ENCODE data around the gene SLC12A8. TPM values are rescaled to one million over a fixed set of nuclear protein-coding genes. Genes with fewer than 3 reads are reported as not detected.

SLC12A8 gene
- total RNA-seq, 3 donors from 2014 or later = 0.48 to 12.5 (median 9.8) TPM

- TF ChIP-seq POLR2A (IDR thresholded peaks at IDR 0.05) = no peak
- no peak for TF ChIP-seq POLR2AphosphoS5 (IDR thresholded peaks at IDR 0.05)
- TF ChIP-seq CTCF (IDR thresholded peaks at IDR 0.05) = no peak
- H3K27ac ChIP-seq = peak overlapping the region; percentile 11 to 20
- no peaks in the 10 kb centered on the region for H3K9me3 ChIP-seq
- H3K4me3 ChIP-seq = no peak overlapping the region
- H3K27me3 ChIP-seq = no peaks in the 10 kb centered on the region
- H3K4me1 ChIP-seq = no peaks in the 10 kb centered on the region
- no peaks in the 10 kb centered on the region for H3K36me3 ChIP-seq
- DNase-seq (ENCODE audit: low spot score in 2 of 2) = no peak
- intact Hi-C loops (cut with DNase I; ENCODE audit: low total_unique reads) = no loop called here
These were observed 86.7 kb downstream of the SLC12A8 start for GRCh38 chr3:125125821-125126245.

- no peak for DNase-seq (ENCODE audit: low spot score in 2 of 2)
- H3K4me3 ChIP-seq = no peak overlapping the region
- H3K27me3 ChIP-seq = no peaks in the 10 kb centered on the region
- intact Hi-C loops (cut with DNase I; ENCODE audit: low total_unique reads) = no loop called here
- no peaks in the 10 kb centered on the region for H3K36me3 ChIP-seq
- H3K27ac ChIP-seq = peak overlapping the region in 1 of 2 donors; percentile 39
- no peaks in the 10 kb centered on the region for H3K4me1 ChIP-seq
- H3K9me3 ChIP-seq = no peaks in the 10 kb centered on the region
- TF ChIP-seq CTCF (IDR thresholded peaks at IDR 0.05) = no peak
These were observed 88.9 kb downstream of the SLC12A8 start for GRCh38 chr3:125123451-125124305.

GRCh38 chr3:125121246-125122010, 91.1 kb downstream of the SLC12A8 start:
- H3K9me3 ChIP-seq = no peaks in the 10 kb centered on the region
- H3K4me1 ChIP-seq = peaks cover 0 to 2% of the 10 kb centered on the region in 2 donors
- H3K27ac ChIP-seq = peak overlapping the region in 1 of 2 donors; percentile 45
- no peak for DNase-seq (ENCODE audit: low spot score in 2 of 2)
- no peaks in the 10 kb centered on the region for H3K27me3 ChIP-seq
- peak overlapping the region in 1 of 3 donors; percentile 42 for H3K4me3 ChIP-seq
- no peaks in the 10 kb centered on the region for H3K36me3 ChIP-seq
- intact Hi-C loops (cut with DNase I; ENCODE audit: low total_unique reads) = no loop called here
- TF ChIP-seq CTCF (IDR thresholded peaks at IDR 0.05) = no peak
- TF ChIP-seq POLR2A (IDR thresholded peaks at IDR 0.05) = no peak
- TF ChIP-seq POLR2AphosphoS5 (IDR thresholded peaks at IDR 0.05) = no peak

GRCh38 chr3:125120379-125121122, 92.0 kb downstream of the SLC12A8 start:
- intact Hi-C loops (cut with DNase I; ENCODE audit: low total_unique reads) = no loop called here
- Histone ChIP-seq H3K9me3 (no peaks in the 10 kb centered on the region), H3K4me3 (peak overlapping the region in 2 of 3 donors; percentile 42 to 59), H3K27me3 (no peaks in the 10 kb centered on the region), H3K4me1 (peaks cover 5 to 8% of the 10 kb centered on the region in 2 donors), H3K27ac (peak overlapping the region; percentile 45 to 64), H3K36me3 (no peaks in the 10 kb centered on the region)
- no peak for DNase-seq (ENCODE audit: low spot score in 2 of 2)
- TF ChIP-seq POLR2AphosphoS5 (IDR thresholded peaks at IDR 0.05) (no peak), CTCF (IDR thresholded peaks at IDR 0.05) (no peak), POLR2A (IDR thresholded peaks at IDR 0.05) (no peak)
